ENCODE measurements around the gene BRAF.
"Not testable (repeated sequence)": the region's sequence is repeated elsewhere in the genome, so short reads cannot be mapped to it uniquely, and the experiment has no call there.

Gene BRAF

GRCh38 chr7:140876519-140877248 lies 48.0 kb downstream of the BRAF start:
- no peak for DNase-seq (ENCODE audit: low spot score)

DNA sequence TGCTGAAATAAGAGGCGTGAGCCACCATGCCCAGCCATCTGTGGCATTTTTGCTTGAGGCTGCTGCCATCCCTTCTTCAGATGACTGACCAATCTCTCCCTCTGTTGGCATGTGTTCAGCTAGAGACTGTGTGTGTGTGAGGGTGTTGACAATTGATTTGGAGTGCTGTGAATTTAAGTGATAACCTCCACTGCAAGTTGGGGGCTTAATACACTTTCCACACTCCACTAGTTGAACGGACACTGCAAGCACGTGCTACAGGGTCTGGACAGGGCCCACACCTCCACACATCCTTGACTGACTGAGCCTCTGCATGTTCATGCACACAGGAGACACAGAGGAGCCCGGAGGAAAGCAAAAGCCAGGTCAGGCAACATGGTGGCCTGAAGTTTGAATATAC lies 51.3 kb downstream of the BRAF start:
- DNase-seq (ENCODE audit: low spot score): no peak

- no peak for DNase-seq (ENCODE audit: low spot score)
Observed at GRCh38 chr7:140870003-140870402, 54.7 kb downstream of the BRAF start.

- DNase-seq (ENCODE audit: low spot score): no peak
Observed at GRCh38 chr7:140869430-140869829, 55.3 kb downstream of the BRAF start.

- DNase-seq (ENCODE audit: low spot score): no peak
Observed at GRCh38 chr7:140867467-140868462, 57.0 kb downstream of the BRAF start.

GRCh38 chr7:140866926-140867325 lies 57.8 kb downstream of the BRAF start:
- DNase-seq (ENCODE audit: low spot score): no peak

GRCh38 chr7:140864732-140865131 lies 60.0 kb downstream of the BRAF start:
- no peak for DNase-seq (ENCODE audit: low spot score)

DNA sequence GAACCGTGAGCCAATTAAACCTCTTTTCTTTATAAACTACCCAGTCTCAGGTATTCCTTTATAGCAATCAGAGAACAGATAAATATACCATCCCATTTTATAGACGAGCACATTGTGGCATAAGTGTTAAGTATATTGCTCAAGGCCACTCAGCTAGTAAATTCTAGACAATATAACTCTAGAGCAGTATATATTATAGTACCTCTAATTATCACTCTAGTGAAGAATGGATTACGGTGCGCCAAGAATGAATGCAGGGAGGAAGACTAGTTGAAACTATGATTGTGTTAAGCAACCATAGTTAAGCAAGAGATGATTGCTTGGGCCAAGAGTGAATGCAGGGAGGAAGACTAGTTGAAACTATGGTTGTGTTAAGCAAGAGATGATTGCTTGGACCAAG lies 60.9 kb downstream of the BRAF start:
- no peak for DNase-seq (ENCODE audit: low spot score)

DNA sequence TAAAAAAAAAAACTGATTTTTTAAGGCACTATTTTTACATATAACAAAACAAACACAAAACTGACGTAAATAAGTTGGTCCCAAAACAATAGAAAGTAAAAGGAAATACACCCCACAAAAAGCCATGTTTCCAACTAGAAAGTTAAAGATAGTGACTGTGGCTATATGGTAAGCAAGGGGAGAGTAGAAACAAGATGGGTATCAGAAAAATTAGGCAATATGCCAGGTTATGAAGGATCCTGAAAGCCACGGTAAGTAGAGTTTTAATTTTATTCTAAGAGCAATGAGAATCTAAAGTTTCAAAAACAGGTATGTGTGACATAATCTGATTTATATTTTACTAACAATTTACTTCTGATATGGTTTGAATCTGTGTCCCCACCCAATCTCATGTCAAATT lies 61.5 kb downstream of the BRAF start:
- no peak for DNase-seq (ENCODE audit: low spot score)

DNA sequence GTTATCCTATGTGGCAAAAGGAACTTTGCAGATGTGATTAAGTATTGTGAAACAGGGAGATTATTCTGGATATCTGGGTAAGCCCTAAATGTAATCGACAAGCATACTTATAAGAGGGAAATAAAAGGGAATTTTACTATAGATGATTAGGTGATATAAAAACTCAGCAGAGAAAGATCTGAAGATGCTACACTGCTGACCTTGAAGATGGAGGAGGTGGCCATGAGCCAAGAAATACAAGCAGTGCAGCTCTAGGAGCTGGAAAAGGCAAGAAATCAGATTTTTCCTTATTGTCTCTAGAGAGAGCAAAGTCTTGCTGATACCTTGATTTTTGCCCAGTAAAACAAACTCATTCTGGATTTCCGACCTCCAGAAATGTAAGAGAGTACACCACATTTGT lies 67.7 kb downstream of the BRAF start:
- DNase-seq (ENCODE audit: low spot score): no peak

DNA sequence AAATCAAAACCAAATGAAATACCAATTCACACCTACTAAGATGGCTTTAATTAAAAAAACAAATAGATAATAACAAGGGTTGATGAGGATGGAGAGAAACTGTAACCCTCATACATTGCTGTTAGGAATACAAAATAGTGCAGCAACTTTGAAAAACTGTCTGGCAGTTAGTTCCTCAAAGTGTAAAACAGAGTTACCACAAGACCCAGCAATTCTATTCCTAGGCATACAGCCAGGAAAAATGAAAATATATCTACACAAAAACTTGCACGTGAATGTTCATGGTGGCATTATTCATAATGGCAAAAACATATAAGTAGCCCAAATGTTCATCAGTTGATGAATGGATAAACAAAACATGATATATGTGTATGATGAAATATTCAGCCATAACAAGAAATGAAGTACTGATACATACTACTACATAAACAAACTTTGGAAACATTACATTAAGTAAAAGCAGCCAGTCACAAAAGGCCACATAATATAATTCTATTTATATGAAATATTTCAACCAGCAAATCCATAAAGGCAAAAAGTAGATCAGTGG lies 83.5 kb downstream of the BRAF start:
- no peak for DNase-seq (ENCODE audit: low spot score)

- DNase-seq (ENCODE audit: low spot score): no peak
Observed at GRCh38 chr7:140831724-140832123, 93.0 kb downstream of the BRAF start.

GRCh38 chr7:140829720-140830119 lies 95.0 kb downstream of the BRAF start:
- DNase-seq (ENCODE audit: low spot score): no peak

DNA sequence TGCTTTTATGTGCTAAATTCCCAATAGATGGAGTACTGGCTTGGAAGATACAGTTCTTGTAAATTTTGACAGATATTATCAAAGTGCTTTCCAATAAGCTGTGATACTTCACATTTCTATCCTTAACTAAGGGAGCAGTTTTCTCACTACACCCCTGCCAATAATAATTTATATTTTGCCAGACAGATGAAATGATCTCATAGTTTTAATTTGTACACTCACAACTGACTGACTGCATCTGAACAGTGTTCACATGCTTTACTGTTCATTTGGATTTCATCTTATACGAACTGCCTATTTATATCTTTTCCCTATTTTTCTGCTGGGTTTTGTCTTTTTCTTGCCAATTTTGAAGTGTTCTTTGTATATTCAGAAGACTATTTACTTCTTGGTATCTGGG lies 96.0 kb downstream of the BRAF start:
- DNase-seq (ENCODE audit: low spot score): no peak

DNA sequence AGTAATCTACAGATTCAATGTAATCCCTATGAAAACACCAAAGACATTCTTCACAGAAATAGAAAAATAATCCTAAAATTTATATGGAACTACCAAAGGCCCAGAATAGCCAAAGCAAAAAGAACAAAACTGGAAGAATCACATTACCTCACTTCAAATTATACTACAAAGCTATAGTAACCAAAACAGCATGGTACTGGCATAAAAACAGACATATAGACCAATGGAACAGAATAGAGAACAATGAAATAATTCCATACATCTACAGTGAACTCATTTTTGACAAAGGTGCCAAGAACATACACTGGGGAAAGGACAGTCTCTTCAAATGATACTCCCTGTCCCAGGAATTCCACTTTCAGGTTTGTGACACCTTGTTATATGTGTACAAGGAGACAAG lies 107.3 kb downstream of the BRAF start:
- not testable (repeated sequence) for DNase-seq (ENCODE audit: low spot score)

DNA sequence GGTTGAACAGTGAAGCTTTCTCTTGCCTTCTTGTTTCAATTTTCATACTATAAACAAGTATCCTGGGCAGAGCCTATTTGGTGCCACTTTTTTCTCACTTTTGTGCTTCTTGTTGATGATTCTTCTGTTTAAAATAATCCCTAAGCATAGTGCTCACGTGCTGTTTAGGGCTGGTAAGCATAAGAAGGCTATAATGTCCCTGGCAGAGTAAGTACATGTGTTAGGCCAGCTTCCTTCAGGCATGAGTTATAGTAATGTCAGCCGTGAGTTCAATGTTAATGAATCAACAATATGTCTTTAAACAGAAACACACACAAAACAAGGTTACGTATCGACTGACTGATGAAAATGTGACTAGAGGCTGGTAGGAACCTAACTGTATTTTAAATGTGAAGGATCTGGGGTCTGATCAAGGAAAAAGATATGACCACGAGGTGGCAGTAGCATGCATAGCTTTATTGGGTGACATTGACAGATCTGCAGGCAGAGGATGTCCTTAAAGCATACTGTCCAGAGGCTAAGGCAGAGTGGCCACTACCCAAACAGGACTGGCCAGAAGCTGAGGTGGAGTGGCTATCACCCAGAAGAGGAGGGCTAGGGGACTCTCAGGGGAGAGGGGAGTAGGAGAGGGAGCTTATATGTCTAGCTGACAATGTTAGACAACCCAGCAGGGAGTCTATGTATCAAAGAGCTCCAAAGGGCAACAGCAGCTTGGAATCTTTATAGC lies 113.7 kb downstream of the BRAF start:
- peak; percentile 79 for DNase-seq (ENCODE audit: low spot score)

GRCh38 chr7:140810385-140810784 lies 114.3 kb downstream of the BRAF start:
- DNase-seq (ENCODE audit: low spot score): no peak

GRCh38 chr7:140778975-140779374 lies 145.8 kb downstream of the BRAF start:
- no peak for DNase-seq (ENCODE audit: low spot score)

GRCh38 chr7:140778568-140778967 lies 146.2 kb downstream of the BRAF start:
- DNase-seq (ENCODE audit: low spot score): no peak

- DNase-seq (ENCODE audit: low spot score): no peak
Observed at GRCh38 chr7:140774371-140774770, 150.4 kb downstream of the BRAF start.

DNA sequence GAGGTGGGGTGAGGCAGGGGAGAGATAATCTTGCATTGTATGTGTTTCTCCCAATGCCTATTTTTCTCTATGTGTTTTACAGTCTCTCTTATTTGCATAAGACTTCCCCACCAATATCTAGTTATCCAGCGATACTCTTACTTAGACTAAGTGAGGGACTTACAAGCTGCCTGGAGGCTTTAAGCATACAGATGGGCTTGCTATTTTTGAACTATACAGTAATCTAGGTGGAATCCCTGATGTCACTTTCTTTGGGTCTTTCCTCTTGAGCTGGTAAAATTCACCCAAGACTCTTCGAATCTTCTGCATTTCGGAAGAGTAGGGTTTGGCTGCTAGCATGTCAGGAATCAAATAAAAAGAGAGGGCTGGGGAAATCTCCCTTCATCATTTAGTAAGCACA lies 151.6 kb downstream of the BRAF start:
- no peak for DNase-seq (ENCODE audit: low spot score)

DNA sequence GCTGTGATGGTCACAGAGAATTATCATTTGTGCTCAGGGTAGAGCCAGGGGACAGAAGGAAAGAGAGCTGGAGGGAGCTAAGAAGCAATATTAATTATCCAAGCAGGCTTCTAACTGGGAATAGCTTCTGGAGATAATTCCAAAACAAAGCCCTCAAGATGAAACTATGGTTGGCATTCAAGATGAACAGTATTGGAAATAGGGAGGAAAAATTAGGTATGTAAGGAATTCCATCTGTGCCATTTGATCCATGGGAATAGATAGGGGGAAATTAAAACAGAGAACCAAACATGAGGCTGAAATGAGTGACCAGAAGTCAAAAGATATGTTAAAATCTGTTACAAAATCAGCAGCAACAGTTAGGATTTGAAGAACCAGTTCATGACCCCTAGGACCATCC lies 152.9 kb downstream of the BRAF start:
- no peak for DNase-seq (ENCODE audit: low spot score)
